ENCODE data around the gene CTPS2.

DNA sequence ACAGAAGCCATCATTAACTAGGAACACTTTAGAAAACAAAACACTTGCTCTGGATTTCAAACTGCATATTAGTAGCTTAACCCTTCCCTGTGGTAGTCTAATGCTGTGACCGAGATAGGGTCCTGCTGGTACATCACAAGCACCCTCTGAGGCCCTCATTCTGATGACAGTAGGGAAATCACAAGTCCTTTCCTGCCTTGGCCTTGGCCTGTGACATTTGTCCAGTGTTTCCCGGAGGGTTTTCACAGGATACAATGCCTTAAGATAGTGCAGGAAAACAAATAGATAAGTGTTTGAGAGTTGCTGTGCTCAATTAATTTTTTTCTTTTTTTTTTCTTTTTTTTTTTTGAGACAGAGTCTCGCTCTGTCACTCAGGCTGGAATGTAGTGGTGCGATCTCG lies 36.0 kb upstream of the CTPS2 start:
- TF ChIP-seq, protein P1, sequence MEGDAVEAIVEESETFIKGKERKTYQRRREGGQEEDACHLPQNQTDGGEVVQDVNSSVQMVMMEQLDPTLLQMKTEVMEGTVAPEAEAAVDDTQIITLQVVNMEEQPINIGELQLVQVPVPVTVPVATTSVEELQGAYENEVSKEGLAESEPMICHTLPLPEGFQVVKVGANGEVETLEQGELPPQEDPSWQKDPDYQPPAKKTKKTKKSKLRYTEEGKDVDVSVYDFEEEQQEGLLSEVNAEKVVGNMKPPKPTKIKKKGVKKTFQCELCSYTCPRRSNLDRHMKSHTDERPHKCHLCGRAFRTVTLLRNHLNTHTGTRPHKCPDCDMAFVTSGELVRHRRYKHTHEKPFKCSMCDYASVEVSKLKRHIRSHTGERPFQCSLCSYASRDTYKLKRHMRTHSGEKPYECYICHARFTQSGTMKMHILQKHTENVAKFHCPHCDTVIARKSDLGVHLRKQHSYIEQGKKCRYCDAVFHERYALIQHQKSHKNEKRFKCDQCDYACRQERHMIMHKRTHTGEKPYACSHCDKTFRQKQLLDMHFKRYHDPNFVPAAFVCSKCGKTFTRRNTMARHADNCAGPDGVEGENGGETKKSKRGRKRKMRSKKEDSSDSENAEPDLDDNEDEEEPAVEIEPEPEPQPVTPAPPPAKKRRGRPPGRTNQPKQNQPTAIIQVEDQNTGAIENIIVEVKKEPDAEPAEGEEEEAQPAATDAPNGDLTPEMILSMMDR (IDR thresholded peaks at IDR 0.05; ENCODE audit: insufficient read depth, low read depth, low read length): no peak
- no peak for TF ChIP-seq EZH2 (IDR thresholded peaks at IDR 0.05; ENCODE audit: insufficient read depth, low read length)
